Glomerular endothelial cell (primary cell): ENCODE measurements around the gene DDX42. TPM values are rescaled to one million over a fixed set of nuclear protein-coding genes. Genes with fewer than 3 reads are reported as not detected.
"Not testable (repeated sequence)": the region's sequence is repeated elsewhere in the genome, so short reads cannot be mapped to it uniquely, and the experiment has no call there.

ENCODE experiments used
- DNase-seq: peaks from one replicate; pipeline ENCODE4 v3.0.0-alpha.2; 2011; ENCODE audit warnings: low read depth, low spot score; ENCODE audit errors: extremely low read depth
- total RNA-seq: library from RNA; depleted of rRNA; stranded (reverse); fragments of >200 nt; gene quantifications from 2 replicates; pipeline ENCODE4 v1.2.3, GENCODE V29; 2015

The DDX42 gene
- total RNA-seq, 1 donor from 2014 or later: 83.8 TPM

GRCh38 chr17:63866625-63867024 is 92.7 kb downstream of the DDX42 start:
- not testable (repeated sequence) for DNase-seq

Other genes with a start within 250 kb of the DDX42 start
- 45.2 and 60.3 TPM in 2 replicates for gene DCAF7, start 223.7 kb upstream of the DDX42 start, total RNA-seq
- gene TACO1, start 173.3 kb upstream of the DDX42 start, total RNA-seq: 18.9 and 26.3 TPM in 2 replicates
- 68.0 and 82.5 TPM in 2 replicates for gene MAP3K3, start 151.8 kb upstream of the DDX42 start, total RNA-seq
- gene LIMD2, start 74.0 kb upstream of the DDX42 start, total RNA-seq: 73.9 and 93.6 TPM in 2 replicates
- gene STRADA, start 32.4 kb upstream of the DDX42 start, total RNA-seq: 23.3 and 34.2 TPM in 2 replicates
- gene CCDC47, start 573 bp upstream of the DDX42 start, total RNA-seq: 31.3 and 70.1 TPM in 2 replicates
- 95.5 and 108 TPM in 2 replicates for gene PSMC5, start 53.3 kb downstream of the DDX42 start, total RNA-seq
- gene FTSJ3, start 53.5 kb downstream of the DDX42 start, total RNA-seq: 35.5 and 53.9 TPM in 2 replicates
- 79.5 and 105 TPM in 2 replicates for gene SMARCD2, start 68.5 kb downstream of the DDX42 start, total RNA-seq
- gene CSH2, start 99.5 kb downstream of the DDX42 start, total RNA-seq: not detected in 2 replicates
- gene GH2, start 107.8 kb downstream of the DDX42 start, total RNA-seq: not detected in 2 replicates
- not detected in 2 replicates for gene CSH1, start 122.4 kb downstream of the DDX42 start, total RNA-seq
- not detected in 2 replicates for gene CSHL1, start 137.1 kb downstream of the DDX42 start, total RNA-seq
- not detected in 2 replicates for gene GH1, start 144.7 kb downstream of the DDX42 start, total RNA-seq
- 0.70 and 3.2 TPM in 2 replicates for gene CD79B, start 158.2 kb downstream of the DDX42 start, total RNA-seq
- gene SCN4A, start 198.7 kb downstream of the DDX42 start, total RNA-seq: not detected in 2 replicates
- 0.12 and 2.0 TPM in 2 replicates for gene PRR29, start 224.2 kb downstream of the DDX42 start, total RNA-seq
- gene ICAM2, start 246.5 kb downstream of the DDX42 start, total RNA-seq: 1,004 and 1,319 TPM in 2 replicates